Psoas muscle (tissue), 8 donors: ENCODE data around the gene CTNNA1. TPM values are rescaled to one million over a fixed set of nuclear protein-coding genes. Genes with fewer than 3 reads are reported as not detected.
"Not testable (repeated sequence)": the region's sequence is repeated elsewhere in the genome, so short reads cannot be mapped to it uniquely, and the experiment has no call there.

Experiments used
- ATAC-seq, 4 donors: fragments of 200-7000 bp; cut with Tn5 transposase; one replicate each; pipeline ENCODE4 v1.9.1; 2020; ENCODE audit warnings: moderate library complexity in 3 of 4, mild to moderate bottlenecking in 2 of 4
- DNase-seq, 2 donors: peaks; one replicate each; pipeline ENCODE4 v3.0.0-alpha.2; 2020
- H3K27ac ChIP-seq: fragments of 200-600 bp; one replicate; pipeline ENCODE4 v1.8.0; 2022
- H3K27me3 ChIP-seq, 3 donors: fragments of 200-600 bp in 1 of 3; one replicate each; pipeline versions ENCODE4 v1.6.1 to v1.8.0; 2013 to 2022; ENCODE audit warnings: low read length in 2 of 3, mild to moderate bottlenecking in 2 of 3, moderate library complexity in 1 of 3; ENCODE audit not compliant: insufficient read depth in 3 of 3
- H3K36me3 ChIP-seq, 2 donors: fragments of 200-600 bp in 1 of 2; one replicate each; pipeline versions ENCODE4 v1.6.1 to v1.8.0; 2013 to 2022; ENCODE audit warnings: low read depth in 1 of 2, mild to moderate bottlenecking in 1 of 2, moderate library complexity in 1 of 2; ENCODE audit not compliant: insufficient read depth in 1 of 2
- H3K4me1 ChIP-seq: fragments of 200-600 bp; one replicate; pipeline ENCODE4 v1.8.0; 2022
- H3K4me3 ChIP-seq: fragments of 200-600 bp; one replicate; pipeline ENCODE4 v1.8.0; 2022; ENCODE audit warnings: mild to moderate bottlenecking
- H3K9me3 ChIP-seq: fragments of 200-600 bp; one replicate; pipeline ENCODE4 v1.8.0; 2022
- WGBS, 3 donors: extraction: QIAGEN DNeasy Blood & Tissue Kit; methylation state at CpG; one replicate each; pipeline versions ENCODE4 v1.1.6 to v1.1.7; 2013; 5-methylcytosine and 5-hydroxymethylcytosine counted together
- intact Hi-C, 2 donors: fragments of 100-400 bp; cut with DNase I; formaldehyde crosslinking; loops; one replicate each; pipeline versions ENCODE4 v1.11.0 to v1.14.2; 2022
- long read RNA-seq, 2 donors: library from polyadenylated mRNA; unstranded; transcript quantifications; one replicate each; pipeline ENCODE4 v2.0.0, GENCODE V29; 2021
- polyA plus RNA-seq, 3 donors: library from polyadenylated mRNA; stranded (reverse); fragments of 200-250 nt; gene quantifications; one replicate each; pipeline ENCODE4 v1.2.3, GENCODE V29; 2013
- total RNA-seq, 4 donors: library from RNA; stranded (reverse); fragmentation: NEBNext Ultra II Directional in 2 of 4; extraction: Animal tissue kit (Norgen Biotek cat#: 25700) in 2 of 4; gene quantifications; one replicate each; pipeline versions ENCODE4 v1.2.1 to v1.2.4, GENCODE V29; 2021 to 2023
- TF ChIP-seq, protein P1 (sequence below): fragments of 200-600 bp; IDR thresholded peaks from one replicate; pipeline ENCODE4 v1.8.0; 2022; ENCODE audit warnings: antibody characterized with exemption
- donor health status: healthy with polysubstance abuse.
- donor health status: DM: no; HTN: no; CAD: no; lungs with moderate emphysema.
- donor health status: Bipolar disorder and iron deficiency.
- donor health status: healthy.
- donor health status: DM: yes; HTN: yes; CAD: no.
- donor health status: DM: no; HTN: no; CAD: no.
- donor health status: DM: no; HTN: no; CAD: no.
- donor health status: DM: yes; HTN: yes; CAD: no.

CTNNA1 gene, protein sequence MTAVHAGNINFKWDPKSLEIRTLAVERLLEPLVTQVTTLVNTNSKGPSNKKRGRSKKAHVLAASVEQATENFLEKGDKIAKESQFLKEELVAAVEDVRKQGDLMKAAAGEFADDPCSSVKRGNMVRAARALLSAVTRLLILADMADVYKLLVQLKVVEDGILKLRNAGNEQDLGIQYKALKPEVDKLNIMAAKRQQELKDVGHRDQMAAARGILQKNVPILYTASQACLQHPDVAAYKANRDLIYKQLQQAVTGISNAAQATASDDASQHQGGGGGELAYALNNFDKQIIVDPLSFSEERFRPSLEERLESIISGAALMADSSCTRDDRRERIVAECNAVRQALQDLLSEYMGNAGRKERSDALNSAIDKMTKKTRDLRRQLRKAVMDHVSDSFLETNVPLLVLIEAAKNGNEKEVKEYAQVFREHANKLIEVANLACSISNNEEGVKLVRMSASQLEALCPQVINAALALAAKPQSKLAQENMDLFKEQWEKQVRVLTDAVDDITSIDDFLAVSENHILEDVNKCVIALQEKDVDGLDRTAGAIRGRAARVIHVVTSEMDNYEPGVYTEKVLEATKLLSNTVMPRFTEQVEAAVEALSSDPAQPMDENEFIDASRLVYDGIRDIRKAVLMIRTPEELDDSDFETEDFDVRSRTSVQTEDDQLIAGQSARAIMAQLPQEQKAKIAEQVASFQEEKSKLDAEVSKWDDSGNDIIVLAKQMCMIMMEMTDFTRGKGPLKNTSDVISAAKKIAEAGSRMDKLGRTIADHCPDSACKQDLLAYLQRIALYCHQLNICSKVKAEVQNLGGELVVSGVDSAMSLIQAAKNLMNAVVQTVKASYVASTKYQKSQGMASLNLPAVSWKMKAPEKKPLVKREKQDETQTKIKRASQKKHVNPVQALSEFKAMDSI
- 100 to 1,000 TPM in 3 of 4 donors, 10 to 100 TPM in 1; 99.3 to 162 (median 129) TPM for total RNA-seq
- 10 to 100 TPM; 58.8 to 74.8 (median 59.7) TPM for polyA plus RNA-seq
- long read RNA-seq, donor 1, transcript CTNNA1-201 (18 exons, 3,756 nt), result major isoform, 147 of 195 reads
- long read RNA-seq, donor 1, partial matches to known transcripts, result 36 of 195 reads
- long read RNA-seq, donor 1, other reads (novel, unspliced or antisense), result 9 of 195 reads
- long read RNA-seq, donor 2, transcript CTNNA1-230 (17 exons, 2,741 nt), result minor isoform, 9 of 204 reads
- long read RNA-seq, donor 2, transcript CTNNA1-201 (18 exons, 3,756 nt), result major isoform, 137 of 204 reads
- long read RNA-seq, donor 2, partial matches to known transcripts, result 42 of 204 reads
- long read RNA-seq, donor 2, other reads (novel, unspliced or antisense), result 14 of 204 reads

DNA sequence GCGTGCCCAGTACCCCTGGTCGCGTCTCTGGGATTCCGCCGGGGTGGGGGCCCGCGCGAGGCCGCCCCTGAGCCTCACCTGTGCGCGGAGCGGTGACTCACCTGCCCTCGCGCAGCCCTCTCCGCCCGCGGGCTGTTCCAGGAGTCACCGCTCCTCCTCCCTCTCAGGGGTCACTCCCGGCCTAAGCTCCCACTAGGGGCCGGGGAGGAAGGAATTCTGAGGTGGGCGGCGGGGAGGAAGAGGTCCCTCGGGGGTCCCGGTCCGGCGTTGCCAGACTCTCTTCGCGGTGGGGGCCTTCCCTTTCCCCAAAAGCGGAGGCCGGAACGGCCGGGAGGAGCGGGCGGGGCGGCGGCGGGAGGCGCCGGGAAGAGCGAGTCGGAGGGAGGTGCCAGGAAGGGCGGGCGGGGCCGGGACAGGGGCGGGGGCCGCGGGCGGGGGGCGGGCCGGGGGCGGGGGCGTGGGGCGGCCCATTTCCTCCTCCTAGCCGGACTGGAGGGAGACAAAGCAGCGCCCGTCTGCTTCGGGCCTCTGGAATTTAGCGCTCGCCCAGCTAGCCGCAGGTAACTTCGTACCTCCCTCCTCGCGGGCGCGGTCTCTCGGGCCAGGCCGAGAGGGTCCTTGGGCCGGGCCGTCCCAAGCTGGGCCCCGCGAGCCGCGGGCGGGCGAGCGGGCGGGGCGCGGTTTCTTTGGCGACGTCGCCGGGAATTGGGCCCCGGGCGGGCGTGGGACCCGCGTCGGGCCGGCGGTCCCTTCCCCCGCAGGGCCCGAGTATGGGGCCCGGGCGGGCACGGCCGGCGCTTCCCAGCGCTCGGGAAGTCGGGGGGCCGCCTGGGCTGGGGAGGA, at the start of gene CTNNA1:
TSS of gene CTNNA1 (plus strand) at position 475 of the 843 bp plus-strand sequence. CDS start 28,500 bp downstream, outside the sequence.
- H3K36me3 ChIP-seq, result peaks cover 0 to 3% of the 10 kb centered on the region in 2 donors
- H3K9me3 ChIP-seq, result no peaks in the 10 kb centered on the region
- peaks cover 17% of the 10 kb centered on the region for H3K4me1 ChIP-seq
- TF ChIP-seq, protein P1, sequence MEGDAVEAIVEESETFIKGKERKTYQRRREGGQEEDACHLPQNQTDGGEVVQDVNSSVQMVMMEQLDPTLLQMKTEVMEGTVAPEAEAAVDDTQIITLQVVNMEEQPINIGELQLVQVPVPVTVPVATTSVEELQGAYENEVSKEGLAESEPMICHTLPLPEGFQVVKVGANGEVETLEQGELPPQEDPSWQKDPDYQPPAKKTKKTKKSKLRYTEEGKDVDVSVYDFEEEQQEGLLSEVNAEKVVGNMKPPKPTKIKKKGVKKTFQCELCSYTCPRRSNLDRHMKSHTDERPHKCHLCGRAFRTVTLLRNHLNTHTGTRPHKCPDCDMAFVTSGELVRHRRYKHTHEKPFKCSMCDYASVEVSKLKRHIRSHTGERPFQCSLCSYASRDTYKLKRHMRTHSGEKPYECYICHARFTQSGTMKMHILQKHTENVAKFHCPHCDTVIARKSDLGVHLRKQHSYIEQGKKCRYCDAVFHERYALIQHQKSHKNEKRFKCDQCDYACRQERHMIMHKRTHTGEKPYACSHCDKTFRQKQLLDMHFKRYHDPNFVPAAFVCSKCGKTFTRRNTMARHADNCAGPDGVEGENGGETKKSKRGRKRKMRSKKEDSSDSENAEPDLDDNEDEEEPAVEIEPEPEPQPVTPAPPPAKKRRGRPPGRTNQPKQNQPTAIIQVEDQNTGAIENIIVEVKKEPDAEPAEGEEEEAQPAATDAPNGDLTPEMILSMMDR, result no peak
- H3K27ac ChIP-seq, result peak within 1 kb of the TSS; percentile 98
- DNase-seq (peak; percentile 83 to 90), ATAC-seq (peak; percentile 87 to 90 (median 88))
- H3K27me3 ChIP-seq, result no peaks in the 10 kb centered on the region
- 0% methylated on average over 32 to 98 of the region's 102 CpGs for WGBS, 3 donors
- peak within 1 kb of the TSS; percentile 96 for H3K4me3 ChIP-seq
- intact Hi-C loops, result no loop called here

DNA sequence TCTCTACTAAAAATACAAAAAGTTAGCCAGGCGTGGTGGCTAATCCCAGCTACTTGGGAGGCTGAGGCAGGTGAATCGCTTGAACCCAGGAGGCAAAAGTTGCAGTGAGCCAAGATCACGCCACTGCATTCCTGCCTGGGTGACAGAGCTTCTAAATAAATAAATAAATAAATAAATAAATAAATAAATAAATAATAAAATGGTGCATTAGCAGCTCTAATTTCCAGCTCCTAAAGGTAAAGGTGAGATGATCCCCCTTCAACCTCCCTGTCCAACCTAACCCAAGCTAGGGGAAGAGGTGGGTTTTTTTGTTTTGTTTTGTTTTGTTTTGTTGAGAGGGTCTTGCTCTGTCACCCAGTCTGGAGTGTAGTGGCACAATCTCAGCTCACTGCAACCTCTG, 49.4 kb upstream of the CTNNA1 start:
- H3K4me1 ChIP-seq, H3K27ac ChIP-seq, H3K36me3 ChIP-seq, H3K4me3 ChIP-seq, H3K27me3 ChIP-seq, DNase-seq, intact Hi-C loops, ATAC-seq, H3K9me3 ChIP-seq: not testable (repeated sequence)
- 97 to 100% (median 98%) methylated on average over 3 of the region's 3 CpGs for WGBS, 3 donors

DNA sequence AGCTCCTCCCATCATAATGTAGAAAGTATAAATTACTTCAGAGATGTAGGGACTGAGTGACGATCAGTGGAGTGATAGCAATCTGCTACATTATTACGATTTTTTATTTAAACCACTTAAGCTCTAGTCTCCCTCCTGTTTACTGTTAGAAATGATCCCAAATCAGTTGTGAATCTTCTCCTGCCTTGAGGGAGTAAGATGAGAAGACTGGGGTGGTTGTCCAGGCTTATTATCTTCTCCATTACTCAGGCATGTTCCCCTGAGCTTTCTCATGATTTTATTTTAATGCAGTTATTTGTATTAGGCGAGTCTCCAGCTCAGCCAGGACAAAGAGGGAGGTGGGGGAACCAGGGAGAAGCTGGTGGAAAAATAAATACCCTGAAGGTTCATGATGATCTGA, 48.2 kb upstream of the CTNNA1 start:
- intact Hi-C loops, result no loop called here
- Histone ChIP-seq H3K27ac (no peak overlapping the region), H3K9me3 (no peaks in the 10 kb centered on the region), H3K36me3 (no peaks in the 10 kb centered on the region), H3K27me3 (no peaks in the 10 kb centered on the region), H3K4me3 (no peak overlapping the region), H3K4me1 (no peaks in the 10 kb centered on the region)
- 66 to 75% (median 74%) methylated on average over 3 of the region's 3 CpGs for WGBS, 3 donors
- TF ChIP-seq, protein P1, result no peak
- no peak for DNase-seq
- no peak for ATAC-seq

DNA sequence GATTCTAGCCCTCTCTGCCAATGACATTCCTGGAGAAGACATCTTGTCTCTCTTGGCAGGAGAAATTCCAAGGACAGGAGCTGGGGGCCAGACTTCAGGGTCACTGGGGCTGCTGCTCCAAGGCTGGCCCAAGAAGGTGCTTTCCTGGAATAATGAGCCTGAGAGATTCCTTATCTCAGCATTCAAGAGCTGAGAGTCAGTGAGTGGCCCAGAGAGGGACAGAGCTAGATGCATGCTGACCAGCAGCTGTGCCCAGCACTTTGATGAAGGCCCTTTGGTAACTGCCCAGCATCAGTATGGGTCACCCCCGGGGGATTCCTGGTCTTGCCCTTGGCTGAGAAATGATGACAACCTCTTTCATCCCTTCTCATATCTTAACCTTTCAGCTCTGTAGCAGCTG, 47.7 kb upstream of the CTNNA1 start:
- ATAC-seq, result no peak
- no peaks in the 10 kb centered on the region for H3K36me3 ChIP-seq
- WGBS, 3 donors, result 82 to 92% (median 88%) methylated on average over 1 of the region's 1 CpG

More for the DNA sequence above, 47.7 kb upstream of the CTNNA1 start:
- no peak overlapping the region for H3K27ac ChIP-seq
- H3K4me1 ChIP-seq, result no peaks in the 10 kb centered on the region
- intact Hi-C loops, result no loop called here
- TF ChIP-seq, protein P1, result no peak
- no peaks in the 10 kb centered on the region for H3K27me3 ChIP-seq
- no peak overlapping the region for H3K4me3 ChIP-seq
- no peaks in the 10 kb centered on the region for H3K9me3 ChIP-seq
- no peak for DNase-seq
